GM18951 (cell line): ENCODE results near the gene CFAP20.

Experiments used
- POLR2A ChIP-seq: IDR thresholded peaks from 4 replicates; pipeline ENCODE4 v1.6.1; 2011; ENCODE audit warnings: mild to moderate bottlenecking; ENCODE audit not compliant: insufficient read length, insufficient read depth; ENCODE audit errors: extremely low read depth
- in situ Hi-C: fragments of 300-500 bp; cut with MboI; formaldehyde crosslinking; loops from one replicate; pipeline ENCODE4 v1.12.0; 2022; ENCODE audit warnings: low sequenced_read_pairs, mixed read lengths, inconsistent platforms; ENCODE audit not compliant: unreplicated experiment

Gene CFAP20

DNA sequence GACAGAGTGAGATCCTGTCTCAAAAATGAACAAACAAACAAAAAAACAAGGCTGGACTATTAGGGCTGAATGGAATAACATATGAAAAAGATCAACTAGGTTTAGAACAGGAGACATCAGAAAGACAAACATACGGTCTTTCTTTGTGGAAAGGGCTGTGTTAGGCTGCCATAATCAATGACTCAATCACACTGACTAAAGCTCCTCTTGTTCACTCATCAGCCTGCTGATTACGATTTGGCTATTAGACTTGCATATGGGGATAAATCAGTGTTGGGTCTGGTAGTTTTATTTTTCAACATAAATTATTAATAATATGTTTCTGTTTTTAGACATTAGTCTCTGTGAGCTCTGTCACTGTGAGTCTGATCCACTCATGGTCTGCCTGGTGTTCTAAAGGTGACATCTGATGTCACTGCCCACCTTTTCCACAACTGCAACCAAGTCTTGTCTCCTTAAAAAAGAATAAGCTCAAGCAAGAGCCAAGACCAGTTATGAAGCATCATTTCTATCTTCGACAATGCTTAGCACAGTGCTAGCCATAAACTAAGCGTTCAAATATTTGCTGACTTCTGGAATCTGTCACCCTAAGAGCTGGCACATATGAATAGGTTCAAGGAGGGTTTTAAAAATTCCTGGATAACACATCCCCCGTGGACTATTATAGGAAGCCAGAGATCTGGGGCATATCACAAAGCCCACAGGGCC is 10.2 kb downstream of the CFAP20 start:
- no peak for TF ChIP-seq POLR2A
- in situ Hi-C loops, result no loop called here

DNA sequence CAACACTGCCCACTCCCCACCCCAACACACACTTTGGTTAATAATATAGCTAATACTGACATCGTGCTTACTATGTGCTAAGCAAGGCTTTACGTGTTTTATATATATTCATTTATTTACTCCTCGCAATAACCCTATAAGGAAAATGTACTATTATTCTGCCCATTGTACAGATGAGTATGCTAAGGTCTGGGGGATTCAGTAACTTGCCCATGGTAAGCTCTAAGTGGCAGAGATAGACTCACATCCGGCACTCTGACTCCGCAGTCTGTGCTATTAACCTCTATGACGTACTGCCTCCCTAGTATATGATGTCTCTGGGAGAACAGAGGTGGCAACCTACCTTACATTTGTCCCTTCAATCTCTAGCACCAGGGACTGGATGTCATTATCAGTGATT is 12.7 kb downstream of the CFAP20 start:
- in situ Hi-C loops, result no loop called here
- no peak for TF ChIP-seq POLR2A

DNA sequence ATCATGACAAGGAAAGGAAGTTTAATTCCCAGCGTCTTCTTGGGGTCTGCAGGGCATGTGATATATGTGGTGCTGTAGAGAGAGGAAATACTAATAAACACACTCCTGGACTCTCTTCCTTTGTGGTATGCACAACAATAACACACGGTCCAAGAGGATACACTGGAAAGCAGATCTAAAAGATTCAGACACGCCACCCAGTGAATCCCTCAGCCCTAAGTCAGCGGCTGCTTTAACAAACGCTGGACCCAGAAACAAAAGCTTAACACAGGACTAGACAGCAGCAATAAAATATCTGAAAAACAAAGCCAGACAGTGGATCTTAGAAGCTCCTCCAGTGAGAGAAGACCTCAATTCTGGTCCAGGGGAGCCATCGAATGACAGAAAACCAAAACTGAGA is 13.1 kb downstream of the CFAP20 start:
- in situ Hi-C loops, result no loop called here
- TF ChIP-seq POLR2A, result no peak

DNA sequence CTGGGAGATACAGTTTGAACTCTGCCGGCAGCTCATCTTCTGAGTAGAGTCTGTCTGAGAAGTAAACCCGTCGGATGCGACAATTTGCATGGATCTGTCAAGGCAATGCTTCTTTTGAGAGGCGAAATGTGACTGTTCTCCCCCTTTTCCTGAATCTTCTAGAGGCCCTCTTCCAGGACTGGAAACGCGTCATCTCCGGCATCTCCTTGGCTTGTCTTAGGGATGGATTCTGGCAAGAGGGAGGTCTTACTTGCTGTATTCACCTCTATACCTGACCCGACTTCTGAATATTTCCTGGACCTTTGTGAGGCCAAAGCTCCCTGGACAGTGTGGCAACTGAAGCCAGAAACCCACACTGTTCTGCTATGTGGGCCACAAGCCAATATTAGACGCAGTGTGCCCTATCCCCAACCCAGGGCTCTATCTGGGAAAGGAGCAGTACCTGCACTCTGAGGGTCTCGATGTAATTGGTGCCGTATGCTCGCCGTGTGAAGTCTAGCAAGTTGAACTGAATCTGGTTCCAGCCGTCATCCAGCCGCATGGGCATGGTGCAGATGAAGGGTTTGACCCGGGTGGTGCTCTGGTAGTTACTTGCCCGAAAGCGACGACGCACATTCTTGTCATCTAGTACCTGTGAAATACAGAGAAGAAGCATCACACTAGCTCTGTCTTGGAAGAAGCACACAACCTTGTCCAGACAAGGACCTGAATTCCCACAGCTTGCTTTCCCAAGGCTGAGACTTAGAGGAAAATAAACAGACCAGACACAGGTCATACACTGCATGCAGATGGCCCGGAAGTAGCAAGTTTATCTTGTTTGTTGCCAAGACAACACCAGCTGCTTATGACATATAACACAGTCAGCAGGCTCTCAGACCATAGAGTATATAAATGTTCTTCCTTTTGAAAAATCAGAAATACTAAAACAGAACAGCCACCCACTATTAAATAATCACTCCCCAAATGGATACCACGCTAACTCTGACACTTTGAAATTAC is 14.1 kb downstream of the CFAP20 start:
- in situ Hi-C loops, result no loop called here
- no peak for TF ChIP-seq POLR2A

DNA sequence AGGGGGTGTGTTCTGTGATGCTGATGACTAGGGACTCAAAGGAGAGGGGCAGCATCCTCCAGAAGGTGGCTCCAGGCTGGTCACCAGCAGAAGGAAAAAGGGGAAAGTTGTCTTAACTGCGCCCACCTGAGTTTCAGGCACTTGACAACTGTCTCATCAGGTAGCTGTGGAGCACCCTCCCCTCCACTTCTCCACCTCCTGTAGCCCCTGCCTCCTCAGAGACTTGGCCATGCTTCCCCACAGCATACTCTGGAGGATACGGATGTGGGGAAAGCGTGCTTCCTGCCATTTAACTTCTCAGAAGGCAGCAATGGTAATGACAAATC is 17.9 kb downstream of the CFAP20 start:
- no peak for TF ChIP-seq POLR2A
- in situ Hi-C loops, result no loop called here

DNA sequence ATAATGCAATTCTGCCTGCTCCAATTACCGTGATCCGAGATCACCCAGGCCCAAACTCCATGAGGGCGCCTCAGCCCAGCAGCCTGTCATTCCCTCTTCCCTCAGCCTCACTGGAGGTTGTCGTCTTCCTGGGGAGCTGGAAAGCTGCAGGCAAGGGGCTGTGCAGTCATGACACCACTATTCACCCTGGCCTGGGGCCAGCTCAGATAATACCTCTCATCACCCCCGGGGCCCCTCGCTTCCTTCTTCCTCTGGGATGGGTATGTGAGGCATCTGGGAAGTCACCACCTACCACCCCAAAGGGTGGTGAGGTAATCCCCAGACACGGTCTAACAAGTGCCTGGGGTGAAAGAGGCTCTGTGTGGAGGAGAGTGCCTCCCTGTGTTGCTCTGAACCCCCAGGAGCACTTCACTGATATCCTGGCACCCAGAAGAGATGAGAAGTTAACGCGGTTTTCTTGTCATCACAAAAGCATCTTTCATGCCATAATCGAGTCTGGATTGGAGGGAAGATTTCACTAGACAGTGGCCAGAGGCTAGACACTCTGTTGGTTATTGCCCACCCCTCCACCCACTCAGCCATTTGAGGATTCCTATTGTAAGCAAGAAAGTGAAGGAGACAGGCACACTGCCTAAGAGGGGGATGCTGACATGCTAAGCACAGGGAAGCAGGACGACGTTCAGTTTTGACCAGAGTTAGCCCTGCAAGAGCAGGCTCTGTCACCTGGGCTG is 18.4 kb downstream of the CFAP20 start:
- in situ Hi-C loops, result no loop called here

DNA sequence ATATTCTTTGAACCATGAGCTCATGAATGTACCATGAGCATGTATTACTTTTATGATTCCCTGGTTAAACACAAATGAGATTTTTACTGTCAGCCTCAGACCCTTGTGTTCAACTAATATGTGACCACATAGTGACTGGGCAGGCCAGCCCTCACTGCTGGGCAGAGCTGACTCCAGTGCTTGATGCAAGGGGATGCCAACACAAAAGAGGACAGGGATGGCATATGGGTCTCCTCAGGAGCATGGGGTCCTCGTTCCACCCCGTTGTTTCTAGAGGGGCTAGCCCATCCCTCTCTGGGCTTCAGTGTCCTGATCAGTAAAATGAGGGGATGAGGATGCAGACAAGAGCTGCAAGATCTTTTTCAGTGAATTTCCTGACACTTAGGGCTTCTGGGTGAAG is 19.3 kb downstream of the CFAP20 start:
- TF ChIP-seq POLR2A, result no peak
- in situ Hi-C loops, result no loop called here

More for the DNA sequence above, 18.4 kb downstream of the CFAP20 start:
- TF ChIP-seq POLR2A, result no peak

DNA sequence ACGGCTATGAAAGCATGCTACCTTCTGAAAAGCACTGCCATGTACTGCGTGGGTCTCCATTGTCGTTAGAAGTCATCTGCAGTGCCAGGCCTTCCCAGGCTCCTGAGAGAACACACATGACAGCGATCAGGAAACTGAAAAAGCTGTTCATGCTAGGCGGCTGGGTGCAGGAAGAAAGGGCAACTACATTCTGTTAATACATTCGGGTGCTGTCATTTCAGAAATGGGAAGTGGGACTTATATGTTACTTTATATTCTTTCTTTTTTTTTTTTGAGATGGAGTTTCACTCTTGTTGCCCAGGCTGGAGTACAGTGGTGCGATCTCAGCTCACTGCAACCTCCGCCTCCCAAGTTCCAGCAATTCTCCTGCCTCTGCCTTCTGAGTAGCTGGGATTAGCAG is 19.9 kb downstream of the CFAP20 start:
- in situ Hi-C loops, result no loop called here
- TF ChIP-seq POLR2A, result no peak

DNA sequence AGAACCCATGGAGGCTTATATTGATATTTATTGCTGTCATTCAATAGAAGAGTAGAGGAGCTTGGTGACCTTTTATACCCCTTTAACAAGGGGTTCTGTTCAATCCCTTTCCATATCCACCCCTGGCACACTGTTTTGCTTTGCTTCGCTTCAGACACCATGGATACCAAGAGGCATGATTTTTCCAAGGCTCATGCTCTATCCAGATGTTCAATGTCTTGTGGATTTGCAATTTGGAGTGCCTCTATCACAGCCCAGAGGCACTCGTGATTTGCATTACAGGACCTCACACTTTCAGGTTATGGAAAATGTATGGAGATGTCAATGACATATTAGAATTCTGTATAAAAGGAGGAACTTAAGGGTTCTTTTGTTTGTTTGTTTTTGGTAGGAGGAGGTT is 21.5 kb downstream of the CFAP20 start:
- TF ChIP-seq POLR2A, result no peak

DNA sequence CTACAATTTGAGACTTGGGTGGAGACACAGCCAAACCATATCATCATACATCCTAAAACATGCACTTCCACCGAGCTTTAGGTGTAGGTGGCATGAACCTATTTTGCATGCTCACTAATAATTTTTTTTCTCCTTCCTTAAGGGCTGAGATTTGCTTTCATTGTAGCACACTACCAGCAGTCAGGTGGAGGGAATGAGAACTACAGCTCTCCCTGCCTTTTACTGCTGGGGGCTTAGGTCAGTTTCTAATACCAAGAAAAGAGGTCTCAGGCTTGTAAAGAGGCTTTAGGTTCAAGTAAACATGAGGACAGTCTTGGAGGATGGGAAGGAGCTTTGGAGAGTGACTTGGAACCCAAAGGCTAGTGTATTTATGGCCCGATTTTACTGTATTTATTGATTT is 22.0 kb downstream of the CFAP20 start:
- in situ Hi-C loops, result no loop called here

More for the DNA sequence above, 21.5 kb downstream of the CFAP20 start:
- in situ Hi-C loops, result no loop called here

DNA sequence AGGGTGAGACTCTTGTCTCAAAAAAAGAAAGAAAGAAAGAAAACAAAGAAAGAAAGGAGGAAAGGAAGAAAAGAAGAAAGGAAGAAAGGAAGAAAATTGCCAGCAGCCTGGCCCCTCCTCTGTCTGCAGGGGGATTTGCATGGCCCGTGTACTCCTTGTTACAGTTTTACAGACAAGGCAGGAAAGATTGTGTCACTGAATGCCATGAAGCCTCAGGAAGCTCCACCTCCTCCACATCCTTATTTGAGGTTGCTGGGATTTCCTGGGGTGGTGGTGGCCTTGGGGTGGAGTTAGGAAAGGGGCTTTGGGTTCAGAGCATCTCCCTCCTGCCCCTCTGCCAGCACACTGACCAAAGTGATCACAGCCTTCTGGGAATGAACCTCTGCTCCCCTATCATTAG is 23.6 kb downstream of the CFAP20 start:
- no peak for TF ChIP-seq POLR2A
- in situ Hi-C loops, result no loop called here

More for the DNA sequence above, 22.0 kb downstream of the CFAP20 start:
- TF ChIP-seq POLR2A, result no peak

DNA sequence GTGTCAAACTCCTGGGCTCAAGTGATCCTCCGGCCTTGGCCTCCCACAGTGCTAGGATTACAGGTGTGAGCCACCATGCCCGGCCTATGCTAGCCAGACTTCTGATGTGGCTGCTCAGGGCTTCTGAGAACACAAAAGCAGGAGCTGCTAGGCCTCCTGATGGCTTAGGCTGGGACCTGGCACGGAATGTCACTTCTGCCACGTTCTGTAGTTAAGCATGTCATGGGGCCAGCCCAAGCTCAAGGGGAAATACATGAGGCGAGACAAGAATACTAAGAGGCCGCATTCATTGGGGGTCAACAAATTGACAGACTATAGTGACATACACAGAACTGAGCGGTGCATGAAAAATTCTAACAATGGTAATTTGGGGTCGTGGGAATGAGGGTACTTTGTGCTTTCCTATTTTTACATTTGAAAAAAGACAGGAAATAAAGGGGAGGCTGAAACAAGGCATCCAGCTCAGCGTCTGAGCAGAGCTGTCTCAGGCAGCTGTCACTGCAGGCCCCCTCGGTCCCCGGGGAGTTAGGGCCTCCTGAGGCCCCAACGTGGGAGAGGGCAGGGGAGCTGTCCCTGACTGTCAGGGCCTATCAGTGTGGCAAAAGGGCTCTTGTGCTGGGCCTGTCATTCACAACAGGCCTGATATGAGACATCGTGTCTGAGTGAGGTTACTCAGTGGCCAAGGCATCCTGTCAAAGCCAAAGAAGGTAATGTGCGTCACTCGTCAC is 26.4 kb downstream of the CFAP20 start:
- in situ Hi-C loops, result no loop called here
- no peak for TF ChIP-seq POLR2A

DNA sequence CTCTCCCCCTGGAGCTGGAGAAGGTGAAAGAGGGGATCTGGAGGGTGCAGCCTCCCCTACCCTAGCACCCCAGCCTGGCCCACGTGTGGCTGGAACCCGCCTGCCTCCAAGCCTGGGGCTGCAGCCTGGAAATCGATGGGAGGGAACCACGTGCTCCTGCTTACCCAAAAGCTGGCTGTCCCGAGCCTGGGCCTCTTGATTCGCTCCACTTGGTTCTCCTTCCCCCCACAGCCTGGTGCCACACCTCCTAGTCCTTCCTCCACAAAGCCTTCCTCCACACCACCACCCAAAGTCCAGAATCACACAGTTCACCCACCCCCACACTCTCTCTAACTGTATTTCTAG is 29.3 kb downstream of the CFAP20 start:
- TF ChIP-seq POLR2A, result no peak
- in situ Hi-C loops, result no loop called here
